Choroid plexus epithelial cell (primary cell): ENCODE data around the gene PHF12.
A peak's percentile ranks its signal among the peaks of the same experiment; 100 is the strongest.

Experiments used
- DNase-seq: peaks from one replicate; pipeline ENCODE4 v3.0.0-alpha.2; 2010; ENCODE audit warnings: low read depth
- H3K4me3 ChIP-seq: 2 replicates; pipeline ENCODE4 v1.5.1; 2011; ENCODE audit warnings: low read depth, mild to moderate bottlenecking, control low read depth, low read length, moderate library complexity
- CTCF ChIP-seq: conservative IDR thresholded peaks from 2 replicates; pipeline ENCODE4 v1.5.1; 2011; ENCODE audit warnings: low read depth, mild to moderate bottlenecking, control low read depth, inconsistent platforms, low read length, moderate library complexity

The PHF12 gene

GRCh38 chr17:28865946-28866752, 85.2 kb downstream of the PHF12 start:
- peak; percentile 28 for DNase-seq
- TF ChIP-seq CTCF = no peak
- no peak overlapping the region for H3K4me3 ChIP-seq

GRCh38 chr17:28864991-28865849, 86.1 kb downstream of the PHF12 start:
- no peak overlapping the region for H3K4me3 ChIP-seq
- TF ChIP-seq CTCF = no peak
- DNase-seq = no peak

GRCh38 chr17:28863953-28864352, 87.4 kb downstream of the PHF12 start:
- no peak overlapping the region for H3K4me3 ChIP-seq
- no peak for TF ChIP-seq CTCF

GRCh38 chr17:28862561-28862960, 88.8 kb downstream of the PHF12 start:
- DNase-seq = no peak
- H3K4me3 ChIP-seq = no peak overlapping the region
- TF ChIP-seq CTCF = no peak

More at GRCh38 chr17:28863953-28864352, 87.4 kb downstream of the PHF12 start:
- DNase-seq = no peak

GRCh38 chr17:28861393-28862203, 89.7 kb downstream of the PHF12 start:
- no peak for DNase-seq
- no peak overlapping the region for H3K4me3 ChIP-seq
- TF ChIP-seq CTCF = no peak

GRCh38 chr17:28860363-28860808, 90.9 kb downstream of the PHF12 start:
- DNase-seq = no peak
- H3K4me3 ChIP-seq = no peak overlapping the region
- TF ChIP-seq CTCF = no peak
